Ovary (tissue), 9 donors: ENCODE data around the gene CTDP1. TPM values are rescaled to one million over a fixed set of nuclear protein-coding genes. Genes with fewer than 3 reads are reported as not detected.
A peak's percentile ranks its signal among the peaks of the same experiment; 100 is the strongest.

Experiments used
- DNase-seq, 5 donors: peaks; one replicate each; pipeline ENCODE4 v3.0.0-alpha.2; 2019 to 2020
- H3K27ac ChIP-seq, 2 donors: fragments of 200-600 bp; one replicate each; pipeline versions ENCODE4 v1.5.1 to v1.8.0; 2019 to 2022
- H3K27me3 ChIP-seq: fragments of 200-600 bp; one replicate; pipeline ENCODE4 v1.8.0; 2022
- H3K36me3 ChIP-seq: fragments of 200-600 bp; sonication (generic); one replicate; pipeline ENCODE4 v1.5.1; 2019
- H3K4me1 ChIP-seq: one replicate; pipeline ENCODE4 v1.8.1; 2013; ENCODE audit warnings: mild to moderate bottlenecking, moderate library complexity; ENCODE audit not compliant: insufficient read depth
- H3K4me3 ChIP-seq: fragments of 200-600 bp; sonication (generic); one replicate; pipeline ENCODE4 v1.5.1; 2017
- H3K9me3 ChIP-seq, 2 donors: fragments of 200-600 bp in 1 of 2; sonication (generic) in 1 of 2; one replicate each; pipeline versions ENCODE4 v1.5.1 to v1.8.1; 2013 to 2019; ENCODE audit warnings: mild to moderate bottlenecking in 1 of 2, moderate library complexity in 1 of 2
- CTCF ChIP-seq, 3 donors: fragments of 450-650 bp in 2 of 3; fragments of 200-600 bp in 1 of 3; IDR thresholded peaks; one replicate each; pipeline versions ENCODE4 v1.5.1 to v1.8.0; 2016 to 2022; ENCODE audit warnings: antibody characterized with exemption in 3 of 3, mild to moderate bottlenecking in 1 of 3
- EP300 ChIP-seq: sonication (generic); formaldehyde crosslinking; IDR thresholded peaks from one replicate; pipeline ENCODE4 v1.6.1; 2017; ENCODE audit warnings: antibody characterized with exemption
- POLR2A ChIP-seq: fragments of 450-650 bp; IDR thresholded peaks from one replicate; pipeline ENCODE4 v1.6.1; 2017; ENCODE audit warnings: antibody characterized with exemption, mild to moderate bottlenecking, moderate library complexity
- WGBS, 3 donors: extraction: QIAGEN DNeasy Blood & Tissue Kit in 1 of 3; methylation state at CpG; one replicate each; pipeline versions ENCODE4 v1.1.5 to v1.1.7; 2013 to 2017; 5-methylcytosine and 5-hydroxymethylcytosine counted together
- intact Hi-C, 4 donors: fragments of 100-400 bp; cut with DNase I; formaldehyde crosslinking; loops; one replicate each; pipeline versions ENCODE4 v1.11.0 to v1.15.1; 2022 to 2023
- polyA plus RNA-seq, 2 donors: library from polyadenylated mRNA; stranded (reverse); fragments of 200-250 nt in 1 of 2; fragments of 350-450 nt in 1 of 2; fragmentation: Illumina TruSeq in 1 of 2; extraction: RNeasy Lipid Tissue Mini Kit (QIAGEN cat#74804) in 1 of 2; gene quantifications; one replicate each; pipeline ENCODE4 v1.2.3, GENCODE V29; 2013 to 2014
- total RNA-seq, 7 donors: library from RNA; depleted of rRNA in 2 of 7; stranded (reverse); fragments of >200 nt in 2 of 7; fragmentation: NEBNext Ultra II Directional in 3 of 7; extraction: Animal tissue kit (Norgen Biotek cat#: 25700) in 3 of 7; gene quantifications; one replicate each; pipeline versions ENCODE4 v1.1.0 to v1.2.4, GENCODE V29; 2016 to 2023
- donor health status: DM: no; HTN: no; CAD: no; lungs with moderate emphysema.
- donor health status: DM: no; HTN: no; CAD: no.
- donor health status: Bipolar disorder and iron deficiency.
- donor health status: DM: yes; HTN: yes; CAD: no.
- donor health status: DM: no; HTN: no; CAD: no.
- donor health status: DM: yes; HTN: yes; CAD: no.

CTDP1 gene
- total and polyA plus RNA-seq, 9 donors, result 2.5 to 15.2 (median 11.2) TPM

GRCh38 chr18:79732721-79733025, 53.1 kb downstream of the CTDP1 start:
- intact Hi-C loops, result no loop called here
- H3K36me3 ChIP-seq, result no peaks in the 10 kb centered on the region

GRCh38 chr18:79733135-79733701, 53.6 kb downstream of the CTDP1 start:
- no peak overlapping the region for H3K27ac ChIP-seq
- no peak for TF ChIP-seq EP300
- TF ChIP-seq POLR2A, result no peak
- H3K9me3 ChIP-seq, result no peaks in the 10 kb centered on the region
- H3K27me3 ChIP-seq, result no peaks in the 10 kb centered on the region
- H3K4me3 ChIP-seq, result no peak overlapping the region
- peaks cover 3% of the 10 kb centered on the region for H3K4me1 ChIP-seq
- H3K36me3 ChIP-seq, result no peaks in the 10 kb centered on the region
- WGBS, 3 donors, result 96 to 97% (median 96%) methylated on average over 36 to 38 of the region's 38 CpGs
- intact Hi-C loops, result no loop called here
- no peak for DNase-seq

More at GRCh38 chr18:79732721-79733025, 53.1 kb downstream of the CTDP1 start:
- Histone ChIP-seq H3K9me3 (no peaks in the 10 kb centered on the region), H3K4me3 (no peak overlapping the region), H3K4me1 (no peaks in the 10 kb centered on the region), H3K27ac (no peak overlapping the region), H3K27me3 (no peaks in the 10 kb centered on the region)
- WGBS, 3 donors, result 95 to 98% (median 96%) methylated on average over 9 of the region's 9 CpGs
- no peak for TF ChIP-seq CTCF (IDR thresholded peaks at IDR 0.05)
- no peak for TF ChIP-seq EP300
- no peak for TF ChIP-seq POLR2A
- DNase-seq, result no peak

- DNase-seq, result no peak
- Histone ChIP-seq H3K36me3 (no peaks in the 10 kb centered on the region), H3K4me3 (no peak overlapping the region), H3K9me3 (no peaks in the 10 kb centered on the region), H3K27ac (no peak overlapping the region), H3K27me3 (no peaks in the 10 kb centered on the region), H3K4me1 (peaks cover 6% of the 10 kb centered on the region)
- WGBS, 3 donors, result 82 to 88% (median 87%) methylated on average over 33 of the region's 33 CpGs
- intact Hi-C loops, result no loop called here
- no peak for TF ChIP-seq EP300
- TF ChIP-seq POLR2A, result no peak
- TF ChIP-seq CTCF (IDR thresholded peaks at IDR 0.05), result no peak
Observed at GRCh38 chr18:79733986-79734770, 54.6 kb downstream of the CTDP1 start.

- no peaks in the 10 kb centered on the region for H3K27me3 ChIP-seq
- intact Hi-C loops, result no loop called here
- H3K4me3 ChIP-seq, result no peak overlapping the region
- DNase-seq, result peak in 1 of 5 donors; percentile 18
- H3K9me3 ChIP-seq, result no peaks in the 10 kb centered on the region
- H3K27ac ChIP-seq, result no peak overlapping the region
- whole genome bisulfite sequencing, 3 donors, result 94 to 96% (median 94%) methylated on average over 56 to 63 of the region's 63 CpGs
- H3K36me3 ChIP-seq, result no peaks in the 10 kb centered on the region
- peaks cover 6% of the 10 kb centered on the region for H3K4me1 ChIP-seq
- TF ChIP-seq CTCF (IDR thresholded peaks at IDR 0.05), result no peak
- no peak for TF ChIP-seq POLR2A
- no peak for TF ChIP-seq EP300
Observed at GRCh38 chr18:79735071-79735980, 55.7 kb downstream of the CTDP1 start.
